Measurements from ENCODE around the gene PNLIP.

PNLIP gene

GRCh38 chr10:116566932-116567331 is 21.2 kb downstream of the PNLIP start:
- Histone ChIP-seq H3K23ac (ENCODE audit: low read length) (no peak overlapping the region), H3K79me2 (ENCODE audit: control insufficient read depth, insufficient read depth, low read length, poor library complexity) (no peaks in the 10 kb centered on the region), H3K9ac (ENCODE audit: low read length) (no peak overlapping the region), H2BK5ac (ENCODE audit: low read depth, low read length, poor library complexity) (no peak overlapping the region), H3K18ac (ENCODE audit: low read length) (no peak overlapping the region), H2BK12ac (ENCODE audit: low read length) (no peak overlapping the region), H3K9me3 (ENCODE audit: insufficient read depth, low read depth, low read length) (no peaks in the 10 kb centered on the region), H3K4me2 (ENCODE audit: low read length) (no peak overlapping the region), H3K14ac (ENCODE audit: low read length) (no peak overlapping the region), H3K4me3 (ENCODE audit: low read depth, low read length) (no peak overlapping the region), H2AFZ (ENCODE audit: insufficient read depth, low read length, poor library complexity) (no peak overlapping the region), H3K4ac (ENCODE audit: low read depth, low read length) (no peak overlapping the region), H3K36me3 (ENCODE audit: control insufficient read depth in 1 of 2, insufficient read depth in 2 of 2, low read length in 2 of 2) (no peaks in the 10 kb centered on the region), H2BK120ac (ENCODE audit: insufficient read depth, low read length, poor library complexity) (no peak overlapping the region), H4K12ac (ENCODE audit: low read depth, low read length) (no peak overlapping the region), H3K27ac (ENCODE audit: low read depth, low read length) (no peak overlapping the region), H3K79me1 (ENCODE audit: low read length) (no peaks in the 10 kb centered on the region), H3K27me3 (ENCODE audit: insufficient read depth, low read length) (no peaks in the 10 kb centered on the region), H4K91ac (ENCODE audit: low read depth, low read length) (no peak overlapping the region), H3K4me1 (ENCODE audit: control insufficient read depth in 1 of 2, insufficient read depth in 2 of 2, low read length in 2 of 2) (no peaks in the 10 kb centered on the region), H2AK5ac (ENCODE audit: low read length) (no peak overlapping the region), H4K8ac (ENCODE audit: low read depth, low read length) (no peak overlapping the region)
- DNase-seq: no peak

DNA sequence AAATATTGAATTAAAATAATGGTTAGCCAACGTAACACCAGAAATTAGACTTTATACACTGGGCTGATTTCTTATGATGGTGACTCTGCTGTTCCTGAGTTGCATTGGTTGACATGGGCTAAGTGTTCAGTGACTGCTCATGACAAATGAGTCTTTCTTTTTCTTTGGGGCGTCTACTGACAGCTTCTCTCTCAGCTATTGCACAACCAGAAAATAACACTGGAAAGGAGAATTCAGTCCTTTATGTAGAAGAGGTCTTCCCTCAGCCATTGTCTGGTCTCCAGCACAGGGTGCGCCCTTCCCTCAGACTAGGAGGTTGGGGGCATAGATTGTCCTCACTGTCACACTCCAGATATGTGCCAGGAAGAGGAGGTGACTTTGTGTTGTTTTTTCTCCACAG is 21.6 kb downstream of the PNLIP start:
- no peak overlapping the region for H2BK120ac ChIP-seq (ENCODE audit: insufficient read depth, low read length, poor library complexity)
- no peak overlapping the region for H3K4me3 ChIP-seq (ENCODE audit: low read depth, low read length)
- no peaks in the 10 kb centered on the region for H3K27me3 ChIP-seq (ENCODE audit: insufficient read depth, low read length)
- no peaks in the 10 kb centered on the region for H3K36me3 ChIP-seq (ENCODE audit: control insufficient read depth in 1 of 2, insufficient read depth in 2 of 2, low read length in 2 of 2)
- H3K18ac ChIP-seq (ENCODE audit: low read length): no peak overlapping the region
- H3K9me3 ChIP-seq (ENCODE audit: insufficient read depth, low read depth, low read length): no peaks in the 10 kb centered on the region
- no peak overlapping the region for H3K9ac ChIP-seq (ENCODE audit: low read length)
- H2AFZ ChIP-seq (ENCODE audit: insufficient read depth, low read length, poor library complexity): no peak overlapping the region
- no peak overlapping the region for H3K14ac ChIP-seq (ENCODE audit: low read length)
- H2BK12ac ChIP-seq (ENCODE audit: low read length): no peak overlapping the region
- DNase-seq: no peak
- H4K12ac ChIP-seq (ENCODE audit: low read depth, low read length): no peak overlapping the region
- H3K27ac ChIP-seq (ENCODE audit: low read depth, low read length): no peak overlapping the region
- H3K4ac ChIP-seq (ENCODE audit: low read depth, low read length): no peak overlapping the region
- H3K4me1 ChIP-seq (ENCODE audit: control insufficient read depth in 1 of 2, insufficient read depth in 2 of 2, low read length in 2 of 2): no peaks in the 10 kb centered on the region
- H4K8ac ChIP-seq (ENCODE audit: low read depth, low read length): no peak overlapping the region
- H2AK5ac ChIP-seq (ENCODE audit: low read length): no peak overlapping the region
- WGBS (ENCODE audit: extremely low coverage, insufficient coverage, insufficient read length): no CpG with 5 or more reads among the region's 3 CpGs
- H3K79me2 ChIP-seq (ENCODE audit: control insufficient read depth, insufficient read depth, low read length, poor library complexity): no peaks in the 10 kb centered on the region
- no peak overlapping the region for H3K4me2 ChIP-seq (ENCODE audit: low read length)
- no peaks in the 10 kb centered on the region for H3K79me1 ChIP-seq (ENCODE audit: low read length)
- no peak overlapping the region for H3K23ac ChIP-seq (ENCODE audit: low read length)
- no peak overlapping the region for H4K91ac ChIP-seq (ENCODE audit: low read depth, low read length)
- no peak overlapping the region for H2BK5ac ChIP-seq (ENCODE audit: low read depth, low read length, poor library complexity)

GRCh38 chr10:116574797-116575196 is 29.1 kb downstream of the PNLIP start:
- no peak overlapping the region for H3K4me2 ChIP-seq (ENCODE audit: low read length)
- no peaks in the 10 kb centered on the region for H3K27me3 ChIP-seq (ENCODE audit: insufficient read depth, low read length)
- H3K4ac ChIP-seq (ENCODE audit: low read depth, low read length): no peak overlapping the region
- no peak overlapping the region for H3K14ac ChIP-seq (ENCODE audit: low read length)
- WGBS (ENCODE audit: extremely low coverage, insufficient coverage, insufficient read length): no CpG with 5 or more reads among the region's 3 CpGs
- H3K27ac ChIP-seq (ENCODE audit: low read depth, low read length): no peak overlapping the region
- no peak overlapping the region for H2BK5ac ChIP-seq (ENCODE audit: low read depth, low read length, poor library complexity)
- no peak overlapping the region for H4K91ac ChIP-seq (ENCODE audit: low read depth, low read length)
- no peak overlapping the region for H3K18ac ChIP-seq (ENCODE audit: low read length)
- no peaks in the 10 kb centered on the region for H3K79me1 ChIP-seq (ENCODE audit: low read length)
- H3K23ac ChIP-seq (ENCODE audit: low read length): no peak overlapping the region
- no peak overlapping the region for H3K4me3 ChIP-seq (ENCODE audit: low read depth, low read length)
- H2AK5ac ChIP-seq (ENCODE audit: low read length): no peak overlapping the region
- H3K36me3 ChIP-seq (ENCODE audit: control insufficient read depth in 1 of 2, insufficient read depth in 2 of 2, low read length in 2 of 2): no peaks in the 10 kb centered on the region
- no peak overlapping the region for H3K9ac ChIP-seq (ENCODE audit: low read length)
- no peak for DNase-seq
- no peak overlapping the region for H2AFZ ChIP-seq (ENCODE audit: insufficient read depth, low read length, poor library complexity)
- H3K79me2 ChIP-seq (ENCODE audit: control insufficient read depth, insufficient read depth, low read length, poor library complexity): no peaks in the 10 kb centered on the region
- H3K9me3 ChIP-seq (ENCODE audit: insufficient read depth, low read depth, low read length): no peaks in the 10 kb centered on the region
- H4K8ac ChIP-seq (ENCODE audit: low read depth, low read length): no peak overlapping the region
- no peaks in the 10 kb centered on the region for H3K4me1 ChIP-seq (ENCODE audit: control insufficient read depth in 1 of 2, insufficient read depth in 2 of 2, low read length in 2 of 2)
- H2BK120ac ChIP-seq (ENCODE audit: insufficient read depth, low read length, poor library complexity): no peak overlapping the region
- H2BK12ac ChIP-seq (ENCODE audit: low read length): no peak overlapping the region
- no peak overlapping the region for H4K12ac ChIP-seq (ENCODE audit: low read depth, low read length)

DNA sequence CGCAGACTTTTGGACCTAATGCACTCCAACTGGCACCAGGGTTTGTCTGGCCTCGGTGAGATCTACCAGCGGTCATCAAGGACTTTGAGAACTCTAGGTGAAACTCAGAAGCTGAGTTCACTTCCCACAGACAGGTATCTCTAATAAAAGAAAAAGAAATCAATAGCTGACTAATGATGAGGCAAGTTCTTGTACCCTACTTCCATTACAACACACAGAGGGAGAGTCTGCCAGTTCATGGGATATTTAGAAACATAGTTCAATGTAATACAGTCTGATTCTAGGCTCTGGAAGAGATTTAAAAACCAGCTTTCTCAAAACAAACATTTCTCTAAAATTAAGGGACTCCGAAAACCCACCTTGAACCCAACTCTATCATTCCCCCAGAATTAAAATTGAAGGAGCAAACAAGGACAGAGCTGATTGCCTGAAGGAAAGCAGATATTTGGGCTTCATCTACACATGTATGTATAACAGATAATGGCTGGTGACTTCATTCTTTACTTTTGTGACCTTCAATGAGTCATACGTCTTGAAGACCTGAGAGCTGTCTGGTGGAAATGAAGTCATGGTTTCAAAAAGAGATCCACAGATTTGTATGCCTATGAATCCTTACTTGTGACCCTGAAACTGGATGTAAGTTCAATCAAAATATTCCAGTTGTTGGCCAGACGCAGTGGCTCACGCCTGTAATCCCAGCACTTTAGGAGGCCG is 42.3 kb downstream of the PNLIP start:
- Histone ChIP-seq H3K4me1 (ENCODE audit: control insufficient read depth in 1 of 2, insufficient read depth in 2 of 2, low read length in 2 of 2) (no peaks in the 10 kb centered on the region), H2AK5ac (ENCODE audit: low read length) (no peak overlapping the region), H4K8ac (ENCODE audit: low read depth, low read length) (no peak overlapping the region), H3K79me1 (ENCODE audit: low read length) (no peaks in the 10 kb centered on the region), H4K91ac (ENCODE audit: low read depth, low read length) (no peak overlapping the region), H3K18ac (ENCODE audit: low read length) (no peak overlapping the region), H3K9ac (ENCODE audit: low read length) (no peak overlapping the region), H3K36me3 (ENCODE audit: control insufficient read depth in 1 of 2, insufficient read depth in 2 of 2, low read length in 2 of 2) (no peaks in the 10 kb centered on the region), H2BK12ac (ENCODE audit: low read length) (no peak overlapping the region), H3K9me3 (ENCODE audit: insufficient read depth, low read depth, low read length) (no peaks in the 10 kb centered on the region), H3K4me3 (ENCODE audit: low read depth, low read length) (no peak overlapping the region), H4K12ac (ENCODE audit: low read depth, low read length) (no peak overlapping the region), H3K4me2 (ENCODE audit: low read length) (no peak overlapping the region), H3K79me2 (ENCODE audit: control insufficient read depth, insufficient read depth, low read length, poor library complexity) (no peaks in the 10 kb centered on the region), H2AFZ (ENCODE audit: insufficient read depth, low read length, poor library complexity) (no peak overlapping the region), H3K4ac (ENCODE audit: low read depth, low read length) (no peak overlapping the region), H3K14ac (ENCODE audit: low read length) (no peak overlapping the region), H3K27me3 (ENCODE audit: insufficient read depth, low read length) (no peaks in the 10 kb centered on the region), H2BK120ac (ENCODE audit: insufficient read depth, low read length, poor library complexity) (no peak overlapping the region), H3K23ac (ENCODE audit: low read length) (no peak overlapping the region), H2BK5ac (ENCODE audit: low read depth, low read length, poor library complexity) (no peak overlapping the region), H3K27ac (ENCODE audit: low read depth, low read length) (no peak overlapping the region)
- DNase-seq: no peak
- WGBS (ENCODE audit: extremely low coverage, insufficient coverage, insufficient read length): no CpG with 5 or more reads among the region's 8 CpGs

Measured in trophoblast cell (in vitro differentiated cells and primary cell).